Measurements from ENCODE around the gene ELFN2.

ELFN2 gene

DNA sequence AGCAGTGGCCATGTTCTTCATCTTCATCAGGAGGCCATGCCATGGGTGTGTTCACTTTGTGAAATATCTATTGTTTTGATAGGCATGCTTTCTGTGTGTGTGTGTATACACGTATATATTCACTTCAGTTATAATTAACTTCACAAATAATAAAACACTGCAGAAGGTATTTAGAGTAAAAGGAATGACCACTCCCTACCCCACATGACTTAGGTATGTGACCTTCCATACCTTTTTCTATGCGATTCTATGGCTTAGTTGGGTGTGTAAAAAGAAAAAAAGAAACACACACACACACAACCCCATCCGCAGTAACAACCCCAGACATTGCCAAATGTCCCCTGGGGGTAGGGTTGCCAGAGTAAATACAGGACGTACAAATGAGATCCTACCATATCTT lies 73.0 kb downstream of the ELFN2 start:
- no peak for DNase-seq

DNA sequence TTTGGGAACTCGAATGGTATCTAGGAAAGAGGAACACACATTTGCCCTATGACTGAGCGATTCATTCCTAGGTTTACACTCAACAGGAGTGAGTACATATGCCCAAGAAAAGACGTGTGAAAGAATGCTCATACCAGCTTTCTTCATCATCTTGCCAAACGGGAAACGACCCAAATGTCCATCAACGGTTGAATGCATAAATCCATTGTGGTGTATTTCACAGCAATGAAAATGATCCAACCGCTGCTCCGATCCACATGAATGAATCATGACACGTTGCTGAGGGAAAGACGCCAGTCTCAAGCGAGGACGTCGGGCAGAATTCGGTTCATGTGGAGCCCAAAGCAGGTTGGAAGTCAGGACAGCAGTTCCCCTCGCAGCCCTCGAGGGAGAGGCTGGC lies 73.4 kb downstream of the ELFN2 start:
- no peak for DNase-seq

DNA sequence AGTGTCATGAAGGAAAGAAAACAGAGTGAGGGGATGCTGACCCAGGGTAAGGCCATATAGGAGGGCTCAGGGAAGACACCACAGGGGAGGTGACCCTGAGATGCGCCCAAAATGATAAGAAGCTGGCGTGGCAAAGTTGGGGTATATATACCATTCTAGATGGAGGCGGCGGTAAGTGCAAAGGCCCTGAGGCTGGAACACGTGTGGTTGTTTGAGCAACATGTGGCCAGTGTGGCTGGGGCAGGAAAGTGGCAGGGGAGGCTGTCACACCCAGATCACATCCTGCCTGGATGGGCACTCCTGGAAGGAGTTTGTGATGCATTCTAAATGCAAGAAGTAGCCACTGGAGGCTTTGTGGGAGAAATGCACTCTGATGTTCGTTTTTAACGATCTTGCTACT lies 74.8 kb downstream of the ELFN2 start:
- DNase-seq = no peak

DNA sequence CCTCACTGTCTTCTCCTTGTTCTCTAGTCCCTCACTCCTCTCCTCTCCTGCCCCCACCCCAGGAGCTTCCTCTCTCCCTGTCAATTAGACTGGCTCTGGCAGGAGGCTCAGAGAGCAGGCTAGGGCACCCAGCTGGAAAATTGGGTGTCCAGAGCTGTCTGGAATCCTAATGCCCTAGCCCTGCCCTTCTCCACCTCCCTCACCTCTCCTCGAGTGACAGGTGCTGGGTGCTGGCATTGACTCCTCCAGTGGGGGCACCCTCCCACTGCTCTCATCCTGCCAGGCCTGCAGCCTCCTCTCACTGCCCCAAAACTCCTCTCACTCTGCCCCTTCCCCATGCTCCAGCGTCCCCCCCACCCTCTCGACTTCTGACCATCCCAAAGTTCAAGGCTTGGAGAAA lies 76.0 kb downstream of the ELFN2 start:
- DNase-seq = no peak

- DNase-seq = no peak
Observed at GRCh38 chr22:37349043-37349814, 78.0 kb downstream of the ELFN2 start.

DNA sequence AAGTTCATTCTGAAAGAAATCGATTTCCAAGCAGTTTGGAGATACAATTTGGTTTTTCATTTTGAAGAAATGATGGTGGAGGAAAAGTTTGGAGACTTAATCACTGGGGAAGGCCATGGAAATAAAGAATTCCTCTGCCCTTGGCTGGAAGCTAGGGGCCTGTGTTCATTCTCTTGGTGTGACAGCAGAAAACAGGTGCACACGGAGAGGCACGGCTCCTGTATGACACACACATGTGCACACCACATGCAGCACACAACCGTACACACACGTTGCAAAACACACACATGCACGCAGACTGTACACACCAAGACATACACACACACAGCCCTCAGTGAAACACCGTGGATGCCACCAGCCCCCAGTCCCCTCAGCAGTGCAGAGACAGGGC lies 80.8 kb downstream of the ELFN2 start:
- DNase-seq = no peak

- DNase-seq = peak; percentile 57
Observed at GRCh38 chr22:37345863-37346504, 81.3 kb downstream of the ELFN2 start.

DNA sequence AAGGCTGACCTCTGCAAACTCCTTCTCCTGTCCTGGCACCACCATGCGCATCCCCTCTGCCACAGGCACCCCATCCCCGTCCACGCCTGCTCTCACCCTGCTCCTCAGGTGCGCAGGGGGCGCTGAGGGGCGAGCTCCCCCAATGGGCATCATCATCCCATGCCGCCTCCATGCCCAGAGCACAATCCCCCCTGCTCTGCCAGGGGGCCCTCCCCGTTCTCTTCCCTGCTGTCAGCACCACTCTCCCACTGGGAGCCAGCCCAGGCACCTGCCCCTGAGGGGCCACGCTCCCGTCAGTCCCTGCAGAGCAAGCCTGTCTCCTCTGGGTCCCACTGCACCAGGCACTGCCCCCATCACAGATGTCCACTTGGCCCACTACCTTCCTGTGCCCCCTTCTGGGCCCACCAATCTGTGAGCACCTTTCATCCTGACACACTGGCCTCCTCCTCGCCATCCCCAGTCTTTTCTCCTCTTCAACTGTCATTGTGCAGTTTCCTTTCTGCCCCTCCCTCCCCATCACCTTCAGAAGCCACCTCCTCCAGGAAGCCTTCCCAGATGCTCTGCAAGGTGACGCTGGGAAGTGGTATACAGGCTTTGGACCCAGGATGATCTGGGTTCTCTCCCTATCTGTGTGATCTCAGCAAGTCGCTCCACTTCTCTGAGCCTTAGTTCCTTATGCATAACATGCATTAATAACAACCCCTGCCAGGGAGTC lies 82.4 kb downstream of the ELFN2 start:
- no peak for DNase-seq

- no peak for DNase-seq
Observed at GRCh38 chr22:37343863-37344734, 83.2 kb downstream of the ELFN2 start.

DNA sequence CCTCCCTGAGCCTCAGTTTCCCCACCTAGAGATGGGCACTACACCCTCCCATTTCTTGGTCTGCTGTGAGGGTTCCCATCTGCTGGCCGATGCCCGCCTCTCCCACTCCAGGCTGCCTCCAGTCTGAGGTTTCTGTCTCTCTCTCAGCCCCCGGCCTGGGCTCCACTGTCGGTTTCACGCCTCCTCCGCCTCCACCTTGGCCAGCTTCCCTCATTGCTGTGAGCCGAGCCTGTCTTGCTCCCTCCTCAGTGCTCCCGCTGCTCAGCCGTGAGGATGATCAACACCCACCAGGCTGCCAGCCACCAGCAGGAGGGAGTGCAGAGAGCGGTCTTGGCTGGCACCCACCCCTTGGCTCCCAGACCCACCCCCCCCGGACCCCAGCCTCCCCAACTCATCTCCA lies 83.9 kb downstream of the ELFN2 start:
- no peak for DNase-seq

DNA sequence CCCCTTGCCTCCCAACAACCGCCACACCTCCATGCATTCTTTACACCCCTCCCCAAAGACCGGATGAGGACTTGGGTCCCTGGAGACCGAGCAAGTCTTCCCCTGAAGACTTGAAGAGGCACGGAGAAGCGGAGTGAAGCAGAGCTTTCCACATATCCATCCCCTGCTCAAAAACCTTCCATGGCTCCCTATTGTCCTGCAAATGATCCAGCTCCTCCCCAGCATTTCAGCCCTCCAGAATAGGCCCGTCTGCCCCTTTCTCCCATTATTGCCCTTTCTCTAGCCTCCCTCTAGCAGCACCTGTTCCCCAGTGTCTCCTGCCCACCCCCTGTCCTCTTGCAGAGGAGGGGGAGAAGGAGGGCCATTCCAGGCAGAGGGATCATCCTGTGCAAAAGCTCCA lies 85.2 kb downstream of the ELFN2 start:
- no peak for DNase-seq

DNA sequence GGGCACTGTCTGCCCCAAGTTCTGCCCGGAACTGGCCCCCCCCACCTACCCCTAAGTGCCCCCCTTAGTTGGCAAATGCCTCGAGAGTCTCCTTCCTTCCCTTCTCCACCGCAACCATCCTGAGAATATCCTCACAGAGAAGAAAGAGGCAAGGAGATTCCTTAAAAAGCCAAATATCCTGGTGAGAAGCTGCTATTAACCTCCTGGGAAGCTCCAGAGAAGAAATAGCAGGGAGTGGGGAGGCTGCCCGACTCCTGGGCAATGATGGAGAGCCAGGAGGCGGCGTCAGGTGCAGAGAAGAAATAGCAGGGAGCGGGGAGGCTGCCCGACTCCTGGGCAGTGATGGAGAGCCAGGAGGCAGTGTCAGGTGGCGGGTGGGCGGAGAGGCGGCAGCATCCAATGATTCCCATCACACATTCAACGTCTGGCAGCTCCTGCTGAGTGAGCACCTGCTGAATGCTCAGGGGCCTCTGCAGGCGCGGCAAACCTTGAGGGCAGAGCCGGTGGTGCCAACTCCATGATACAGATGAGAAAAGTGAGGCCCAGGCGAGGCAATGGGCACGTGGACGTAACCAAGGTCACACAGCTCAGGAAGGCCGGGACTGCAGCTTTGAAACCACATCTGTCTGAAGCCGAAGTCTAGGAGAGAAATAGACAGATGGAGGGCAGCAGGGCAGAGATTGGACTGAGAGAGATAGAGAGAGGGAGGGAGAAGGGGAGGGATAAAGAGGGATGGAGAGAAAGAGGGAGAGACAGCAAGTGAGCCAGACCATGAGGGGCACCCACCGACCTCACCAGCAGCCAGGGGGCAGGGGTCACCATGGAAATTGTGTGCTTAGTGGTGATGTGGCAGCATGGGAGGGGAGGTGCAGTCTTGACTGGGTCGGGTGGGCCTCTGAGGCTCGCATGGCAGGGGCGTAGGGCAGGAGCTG lies 86.7 kb downstream of the ELFN2 start:
- DNase-seq = no peak

- no peak for DNase-seq
Observed at GRCh38 chr22:37338539-37339246, 88.6 kb downstream of the ELFN2 start.

- DNase-seq = no peak
Observed at GRCh38 chr22:37337204-37337943, 89.9 kb downstream of the ELFN2 start.

DNA sequence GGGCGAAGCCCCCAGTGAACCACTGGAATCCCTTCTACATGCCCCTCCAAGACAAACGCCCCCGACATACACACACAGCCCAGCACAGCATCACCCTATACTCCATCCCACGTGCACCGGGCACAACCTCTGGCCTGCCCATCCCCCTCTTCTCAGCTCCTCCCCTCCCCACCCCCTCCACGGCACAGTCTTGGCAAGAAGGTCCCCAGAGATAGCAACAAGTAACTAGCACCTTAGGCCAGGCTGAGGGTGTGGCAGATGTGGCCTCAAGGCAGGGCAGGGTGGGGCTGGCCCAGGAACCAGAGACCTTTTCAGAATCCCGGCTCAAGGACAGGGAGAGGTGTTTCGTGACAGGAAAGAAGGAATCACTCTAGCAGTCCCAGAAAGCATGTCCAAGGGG lies 90.7 kb downstream of the ELFN2 start:
- DNase-seq = no peak

GRCh38 chr22:37335806-37336199 lies 91.5 kb downstream of the ELFN2 start:
- no peak for DNase-seq

GRCh38 chr22:37334859-37335805 lies 92.1 kb downstream of the ELFN2 start:
- DNase-seq = no peak

DNA sequence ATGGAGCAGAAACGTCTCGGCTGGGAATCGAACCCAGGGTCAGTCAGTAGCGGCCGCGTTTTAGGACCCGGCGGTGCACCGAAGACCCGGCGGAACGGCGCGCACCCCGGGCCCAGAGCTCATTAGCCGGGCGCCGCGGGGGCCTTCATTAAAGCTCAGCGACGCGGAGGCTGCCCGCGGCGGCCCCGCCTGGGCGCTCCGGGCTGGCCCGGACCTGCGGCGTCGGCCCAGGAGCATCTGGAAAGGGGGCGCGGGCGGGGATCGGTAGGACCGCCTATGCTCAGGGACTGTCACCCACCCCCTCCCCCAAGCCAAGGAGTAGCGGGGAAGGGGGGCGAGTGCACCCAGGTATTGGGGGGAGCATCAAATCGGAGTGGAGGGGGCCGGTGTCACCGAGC lies 92.8 kb downstream of the ELFN2 start:
- DNase-seq = no peak

DNA sequence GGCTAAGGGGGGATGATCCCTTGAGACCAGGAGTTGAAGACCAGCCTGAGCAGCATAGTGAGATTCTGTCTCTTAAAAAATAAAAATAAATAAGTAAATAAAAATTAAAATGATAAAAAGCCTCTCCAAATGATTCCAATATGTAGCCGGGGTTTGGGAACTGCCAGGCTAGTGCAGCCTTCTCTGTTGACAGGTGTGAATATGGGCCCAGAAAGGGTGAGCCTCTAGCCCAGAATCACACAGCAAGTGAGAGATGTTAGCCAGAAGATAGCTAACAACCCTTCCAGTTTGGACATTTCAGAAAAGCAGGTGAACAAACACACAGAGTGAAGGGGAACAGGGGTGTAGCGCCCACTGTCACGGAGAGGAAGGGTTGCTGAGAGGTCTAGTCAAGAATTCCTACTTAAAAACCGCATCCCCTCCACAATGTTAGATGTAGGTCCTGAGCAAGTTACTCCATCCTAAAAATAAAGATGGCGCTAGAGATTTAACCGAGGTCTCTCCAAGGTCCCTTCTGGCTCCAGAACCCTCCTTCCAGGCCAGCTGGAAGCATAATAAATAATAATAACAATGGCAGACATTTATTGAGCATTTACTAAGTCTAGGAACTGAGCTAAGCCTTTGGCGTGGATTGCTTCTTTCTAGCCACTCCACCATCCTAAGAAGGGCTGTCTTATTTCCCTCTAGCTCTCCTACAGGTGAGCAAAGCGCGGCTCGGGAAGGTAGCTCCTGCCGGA lies 93.4 kb downstream of the ELFN2 start:
- no peak for DNase-seq

Measured in femur (tissue), 1 donor.